K562 (cell line): Measurements from ENCODE around the gene KNOP1. TPM values are rescaled to one million over a fixed set of nuclear protein-coding genes. Genes with fewer than 3 reads are reported as not detected.

Experiments used
- ATAC-seq: fragments of 200-7000 bp; cut with Tn5 transposase; 3 replicates; pipeline ENCODE4 v1.9.1; 2020; ENCODE audit warnings: moderate library complexity
- BruUV-seq: library from RNA; stranded (reverse); fragments of 400-500 nt; replicated peaks from 2 replicates; lab custom pipeline; 2021; lab: Mats Ljungman, UMichigan
- CTCF ChIA-PET: fragments of 300-600 bp; formaldehyde crosslinking; extraction: SDS; loops from one replicate; lab custom pipeline; 2021; ENCODE audit warnings: low intra/inter-chr PET ratio; lab: Yijun Ruan, JAX
- POLR2A ChIA-PET: fragments of 300-600, 350-650 bp; sonication (Branson Sonifier 250); formaldehyde crosslinking; extraction: SDS; loops from one replicate; lab custom pipeline; 2021; ENCODE audit warnings: antibody characterized with exemption, inconsistent platforms; lab: Yijun Ruan, JAX
- DNase-seq, 4 experiments: peaks; one replicate each; pipeline versions ENCODE4 v3.0.0 to v3.0.0-alpha.2; 2011 to 2018; ENCODE audit warnings: low spot score in 3 of 4, mixed read lengths in 3 of 4; ENCODE audit errors: extremely low read depth in 1 of 4
- FAIRE-seq: peaks from 2 replicates; lab custom pipeline; 2011; peaks lifted over from hg19 to GRCh38; lab: Jason Lieb, UNC
- H2AFZ ChIP-seq: 2 replicates; pipeline ENCODE4 v1.6.0; 2011; ENCODE audit warnings: low read depth, low read length, control low read depth, inconsistent platforms
- H3K27ac ChIP-seq: fragments of 200-600 bp; 3 replicates; pipeline ENCODE4 v1.8.0; 2011; ENCODE audit warnings: low read depth, mild to moderate bottlenecking, control low read depth, inconsistent platforms, low read length, moderate library complexity, mixed read lengths; ENCODE audit errors: extremely low read depth
- H3K27me3 ChIP-seq, 2 experiments: fragments of 300-600 bp in 1 of 2; 2 replicates in 1 of 2; 3 replicates in 1 of 2; pipeline versions ENCODE4 v1.6.0 to v1.8.0; 2011; ENCODE audit warnings: inconsistent platforms in 2 of 2, low read length in 2 of 2, mild to moderate bottlenecking in 1 of 2, mixed read lengths in 1 of 2, moderate library complexity in 1 of 2; ENCODE audit not compliant: control insufficient read depth in 2 of 2, insufficient read depth in 2 of 2
- H3K36me3 ChIP-seq: fragments of 300-600 bp; 3 replicates; pipeline ENCODE4 v1.8.0; 2011; ENCODE audit warnings: mild to moderate bottlenecking, low read length, inconsistent platforms; ENCODE audit not compliant: control insufficient read depth, insufficient read depth
- H3K4me1 ChIP-seq, 2 experiments: fragments of 200-600 bp in 1 of 2; replicated peaks in 1 of 2; 2 replicates in 1 of 2; 3 replicates in 1 of 2; pipeline versions ENCODE4 v1.5.1 to v1.8.0; 2011; ENCODE audit warnings: inconsistent platforms in 2 of 2, low read length in 2 of 2, mild to moderate bottlenecking in 1 of 2, mixed read lengths in 1 of 2, moderate library complexity in 1 of 2; ENCODE audit not compliant: control insufficient read depth in 2 of 2, insufficient read depth in 2 of 2
- H3K4me2 ChIP-seq: 2 replicates; pipeline ENCODE4 v1.6.1; 2011; ENCODE audit warnings: low read length, control low read depth, inconsistent platforms, mixed read lengths; ENCODE audit not compliant: insufficient read depth
- H3K4me3 ChIP-seq: fragments of 200-600 bp; sonication (generic), shearing (Covaris generic); 2 replicates; pipeline ENCODE4 v1.5.1; 2016; ENCODE audit warnings: control low read depth, inconsistent platforms
- H3K79me2 ChIP-seq: fragments of 200-600 bp; 3 replicates; pipeline ENCODE4 v1.8.0; 2011; ENCODE audit warnings: low read length, inconsistent platforms; ENCODE audit not compliant: control insufficient read depth, insufficient read depth
- H3K9ac ChIP-seq, 2 experiments: 2 replicates each; pipeline versions ENCODE4 v1.6.0 to v1.6.1; 2011; ENCODE audit warnings: low read depth in 2 of 2, low read length in 2 of 2, control low read depth in 1 of 2, inconsistent platforms in 1 of 2, mild to moderate bottlenecking in 1 of 2, mixed read lengths in 1 of 2; ENCODE audit not compliant: insufficient read depth in 1 of 2
- H3K9me1 ChIP-seq: one replicate; pipeline ENCODE4 v1.6.0; 2011; ENCODE audit warnings: inconsistent platforms, mild to moderate bottlenecking, low read length, moderate library complexity; ENCODE audit not compliant: control insufficient read depth, insufficient read depth
- H3K9me3 ChIP-seq: replicated peaks from 2 replicates; pipeline ENCODE4 v1.5.1; 2011; ENCODE audit warnings: low read depth, low read length, inconsistent platforms; ENCODE audit not compliant: control insufficient read depth, insufficient read depth
- H4K20me1 ChIP-seq: replicated peaks from 2 replicates; pipeline ENCODE4 v1.6.1; 2011; ENCODE audit warnings: low read length, inconsistent platforms, mixed read lengths; ENCODE audit not compliant: control insufficient read depth, insufficient read depth
- CBX1 ChIP-seq: sonication (generic); IDR thresholded peaks from 2 replicates; pipeline ENCODE4 v1.6.1; 2016; ENCODE audit warnings: antibody characterized with exemption, low read depth, mild to moderate bottlenecking
- CC2D1A ChIP-seq: fragments of 450-650 bp; IDR thresholded peaks from 2 replicates; pipeline ENCODE4 v1.6.1; 2017; ENCODE audit warnings: mild to moderate bottlenecking
- DDX20 ChIP-seq: fragments of 450-650 bp; IDR thresholded peaks from 2 replicates; pipeline ENCODE4 v1.6.1; 2016; ENCODE audit warnings: missing genetic modification characterization, low read depth, mild to moderate bottlenecking, missing compliant biosample characterization, moderate library complexity
- FOXM1 ChIP-seq, 2 experiments: fragments of 450-650 bp in 1 of 2; sonication (generic) in 1 of 2; formaldehyde crosslinking in 1 of 2; IDR thresholded peaks; 2 replicates each; pipeline versions ENCODE4 v1.6.1 to v1.9.0; 2017 to 2022; ENCODE audit warnings: low read depth in 2 of 2, mild to moderate bottlenecking in 2 of 2, missing genetic modification reagents in 1 of 2, moderate library complexity in 1 of 2
- ILK ChIP-seq: fragments of 450-650 bp; IDR thresholded peaks from 2 replicates; pipeline ENCODE4 v1.6.1; 2016; ENCODE audit warnings: missing genetic modification characterization, low read depth, mild to moderate bottlenecking, missing compliant biosample characterization, moderate library complexity, borderline replicate concordance
- MYNN ChIP-seq, 2 experiments: sonication (generic); formaldehyde crosslinking in 1 of 2; IDR thresholded peaks; 2 replicates each; pipeline versions ENCODE4 v1.5.0 to v1.6.1; 2016 to 2020; ENCODE audit warnings: antibody characterized with exemption in 1 of 2, missing genetic modification reagents in 1 of 2
- NELFE ChIP-seq: IDR thresholded peaks from 2 replicates; pipeline ENCODE4 v1.6.1; 2011; ENCODE audit warnings: mild to moderate bottlenecking; ENCODE audit not compliant: insufficient read depth, insufficient read length
- NONO ChIP-seq, 2 experiments: fragments of 200-400 bp in 1 of 2; fragments of 450-650 bp in 1 of 2; formaldehyde crosslinking in 1 of 2; IDR thresholded peaks; 2 replicates each; pipeline ENCODE4 v1.6.1; 2017; ENCODE audit warnings: low read depth in 2 of 2, mild to moderate bottlenecking in 2 of 2, moderate library complexity in 2 of 2, low read length in 1 of 2
- PHB ChIP-seq: fragments of 250-450 bp; sonication (Bioruptor Pico); IDR thresholded peaks from 2 replicates; pipeline ENCODE4 v1.5.0; 2021
- SP1 ChIP-seq: sonication (generic); formaldehyde crosslinking; IDR thresholded peaks from 2 replicates; pipeline ENCODE4 v1.8.1; 2022; ENCODE audit warnings: mild to moderate bottlenecking, missing genetic modification reagents
- ZBTB17 ChIP-seq: fragments of 450-650 bp; formaldehyde crosslinking; IDR thresholded peaks from 2 replicates; pipeline ENCODE4 v1.4.0; 2020; ENCODE audit warnings: mild to moderate bottlenecking
- ZEB2 ChIP-seq: fragments of 450-650 bp; IDR thresholded peaks from 2 replicates; pipeline ENCODE4 v1.6.1; 2016
- ZNF239 ChIP-seq: fragments of 250-450 bp; sonication (Bioruptor Pico); IDR thresholded peaks from 2 replicates; pipeline ENCODE4 v1.4.0; 2020; ENCODE audit warnings: mild to moderate bottlenecking
- WGBS: fragments of 100-300 bp; shearing (Covaris generic); methylation state at CpG from one replicate; pipeline ENCODE4 v1.1.6; 2016; ENCODE audit warnings: low coverage, mixed read lengths; ENCODE audit not compliant: insufficient coverage; ENCODE audit errors: missing lambda C conversion rate; 5-methylcytosine and 5-hydroxymethylcytosine counted together
- in situ Hi-C: fragments of 300-500 bp; cut with MboI; formaldehyde crosslinking; loops from 4 replicates; pipeline ENCODE4 v1.15.0; 2018; ENCODE audit warnings: inconsistent platforms, mixed read lengths
- intact Hi-C: fragments of 100-400 bp; cut with micrococcal nuclease; formaldehyde crosslinking; loops from 2 replicates; pipeline ENCODE4 v1.14.2; 2022
- polyA plus RNA-seq, 8 experiments: library from polyadenylated mRNA; depleted of rRNA in 4 of 8; stranded (reverse) in 5 of 8; unstranded in 3 of 8; fragments of >200 nt; fragmentation: Nextera tagmentation in 2 of 8; fragmentation: Illumina TruSeq in 1 of 8; extraction: Ambion mirVana in 2 of 8; extraction: Trizol in 1 of 8; gene quantifications; 2 replicates each; pipeline versions ENCODE4 v1.2.1 to v1.2.3, GENCODE V29; 2011 to 2014; ENCODE audit warnings: inconsistent platforms in 1 of 8, missing spikeins in 1 of 8
- total RNA-seq, 7 experiments: library from RNA; depleted of rRNA in 6 of 7; stranded (reverse); fragments of >200 nt in 6 of 7; fragmentation: Illumina TruSeq in 2 of 7; extraction: Trizol in 2 of 7; gene quantifications; 2 replicates each; pipeline versions ENCODE4 v1.2.1 to v1.2.3, GENCODE V29; 2011 to 2021; ENCODE audit warnings: low replicate concordance in 1 of 7
- TF ChIP-seq, protein P1 (sequence below): fragments of 450-650 bp; conservative IDR thresholded peaks from 2 replicates; pipeline ENCODE4 v1.6.1; 2016; ENCODE audit warnings: missing genetic modification characterization, low read depth, mild to moderate bottlenecking, missing compliant biosample characterization, moderate library complexity

The KNOP1 gene
- total and polyA plus RNA-seq, 9 of the 15 experiments (the other 6 are each of a cell fraction or from before 2014, with no cell fraction given) = 22.4 to 57.6 (median 39.3) TPM

GRCh38 chr16:19677402-19677801 lies 40.6 kb downstream of the KNOP1 start:
- no peaks in the 10 kb centered on the region; a peak in 1 of 5 replicates for H3K27me3 ChIP-seq
- WGBS = 35% methylated on average over 7 of the region's 7 CpGs
- in situ Hi-C loops = no loop called here
- no peak overlapping the region for H3K9ac ChIP-seq
- BruUV-seq = no TSS peak
- no peaks in the 10 kb centered on the region for H3K4me1 ChIP-seq
- H3K4me2 ChIP-seq = no peak overlapping the region
- H3K9me1 ChIP-seq = no peaks in the 10 kb centered on the region
- CTCF ChIA-PET = no interaction called here
- H3K79me2 ChIP-seq = no peaks in the 10 kb centered on the region
- no peaks in the 10 kb centered on the region for H3K9me3 ChIP-seq
- intact Hi-C loops = no loop called here
- POLR2A ChIA-PET = interaction anchor here (0.9 to 1.0 kb wide), 2 partner anchors 9 to 19 kb away, joined by 3 read pairs; no protein-coding TSS in a partner anchor
- no peaks in the 10 kb centered on the region for H3K36me3 ChIP-seq
- H4K20me1 ChIP-seq = peaks cover 3% of the 10 kb centered on the region; the same call in 1 of the 2 replicates
- no peak for FAIRE-seq
- no peak overlapping the region for H3K4me3 ChIP-seq
- no peak overlapping the region for H2AFZ ChIP-seq
- ATAC-seq = no peak
- no peak for DNase-seq
- TF ChIP-seq PHB = no peak
- TF ChIP-seq, protein P1, sequence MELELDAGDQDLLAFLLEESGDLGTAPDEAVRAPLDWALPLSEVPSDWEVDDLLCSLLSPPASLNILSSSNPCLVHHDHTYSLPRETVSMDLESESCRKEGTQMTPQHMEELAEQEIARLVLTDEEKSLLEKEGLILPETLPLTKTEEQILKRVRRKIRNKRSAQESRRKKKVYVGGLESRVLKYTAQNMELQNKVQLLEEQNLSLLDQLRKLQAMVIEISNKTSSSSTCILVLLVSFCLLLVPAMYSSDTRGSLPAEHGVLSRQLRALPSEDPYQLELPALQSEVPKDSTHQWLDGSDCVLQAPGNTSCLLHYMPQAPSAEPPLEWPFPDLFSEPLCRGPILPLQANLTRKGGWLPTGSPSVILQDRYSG (tag) = no peak
- no peak for TF ChIP-seq FOXM1 (IDR thresholded peaks at IDR 0.05; ENCODE audit: low read depth)
- no peak for TF ChIP-seq FOXM1 (CRISPR knock-in tag; IDR thresholded peaks at IDR 0.05; ENCODE audit: low read depth)
- no peak for TF ChIP-seq ZEB2
- TF ChIP-seq ZBTB17 (CRISPR knock-in tag) = no peak
- no peak for TF ChIP-seq NELFE
- no peak for TF ChIP-seq SP1 (CRISPR knock-in tag)
- TF ChIP-seq CC2D1A = no peak
- TF ChIP-seq CBX1 = no peak
- no peak for TF ChIP-seq DDX20 (tag)
- no peak for TF ChIP-seq ILK (tag)
- no peak for TF ChIP-seq NONO (IDR thresholded peaks at IDR 0.05; ENCODE audit: low read depth in 2 of 2, low read length in 1 of 2)
- TF ChIP-seq MYNN (IDR thresholded peaks at IDR 0.05) = no peak
- TF ChIP-seq MYNN (CRISPR knock-in tag; IDR thresholded peaks at IDR 0.05) = no peak
- TF ChIP-seq ZNF239 = no peak
- no peak overlapping the region for H3K27ac ChIP-seq
